Thoracic aorta endothelial cell (primary cell): ENCODE measurements around the gene ANKS4B. TPM values are rescaled to one million over a fixed set of nuclear protein-coding genes. Genes with fewer than 3 reads are reported as not detected.

Experiments used
- total RNA-seq: library from RNA; depleted of rRNA; stranded (reverse); fragments of >200 nt; gene quantifications from 2 replicates; pipeline ENCODE4 v1.2.3, GENCODE V29; 2012

Gene ANKS4B, protein sequence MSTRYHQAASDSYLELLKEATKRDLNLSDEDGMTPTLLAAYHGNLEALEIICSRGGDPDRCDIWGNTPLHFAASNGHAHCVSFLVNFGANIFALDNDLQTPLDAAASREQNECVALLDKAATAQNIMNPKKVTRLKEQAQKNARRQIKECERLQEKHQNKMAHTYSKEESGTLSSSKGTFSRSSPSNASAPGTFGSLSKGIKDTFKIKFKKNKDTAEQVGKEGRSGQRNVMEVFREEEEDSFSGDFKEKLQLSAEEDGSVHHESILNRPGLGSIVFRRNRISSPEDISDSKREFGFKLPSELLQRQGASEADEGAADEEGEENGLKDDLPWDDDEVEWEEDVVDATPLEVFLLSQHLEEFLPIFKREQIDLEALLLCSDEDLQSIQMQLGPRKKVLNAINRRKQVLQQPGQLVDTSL
- total RNA-seq: not detected in 2 replicates

DNA sequence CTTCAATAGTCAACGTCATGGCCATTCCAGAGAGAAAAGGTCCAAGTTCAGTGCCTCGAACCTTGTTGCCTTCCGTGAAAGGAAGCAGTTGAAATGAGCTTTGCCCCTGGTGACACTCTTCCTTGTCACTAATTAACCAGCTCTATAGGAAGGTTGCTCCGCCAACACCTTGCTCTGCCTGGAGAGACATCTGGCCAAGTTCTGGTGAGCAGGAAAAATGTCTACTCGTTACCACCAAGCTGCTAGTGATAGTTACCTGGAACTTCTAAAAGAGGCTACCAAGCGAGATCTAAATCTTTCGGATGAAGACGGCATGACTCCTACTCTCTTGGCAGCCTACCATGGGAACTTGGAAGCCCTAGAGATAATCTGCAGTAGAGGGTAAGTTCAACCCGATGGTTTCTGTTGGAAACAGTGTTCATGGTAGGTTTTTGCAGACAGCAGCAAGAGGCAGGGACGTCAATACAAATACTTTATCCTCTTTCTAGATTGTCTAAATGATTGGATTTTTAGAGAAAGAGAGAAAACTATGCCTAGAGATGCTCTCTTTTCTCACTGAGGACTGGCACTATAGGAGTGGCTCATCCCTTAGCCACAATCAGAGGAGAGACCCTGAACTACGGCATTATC lies at the start of gene ANKS4B:
Gene ANKS4B, plus strand, starts transcription at position 179 of the 630 bp plus-strand sequence. Its CDS starts 39 bp downstream, at position 218.

DNA sequence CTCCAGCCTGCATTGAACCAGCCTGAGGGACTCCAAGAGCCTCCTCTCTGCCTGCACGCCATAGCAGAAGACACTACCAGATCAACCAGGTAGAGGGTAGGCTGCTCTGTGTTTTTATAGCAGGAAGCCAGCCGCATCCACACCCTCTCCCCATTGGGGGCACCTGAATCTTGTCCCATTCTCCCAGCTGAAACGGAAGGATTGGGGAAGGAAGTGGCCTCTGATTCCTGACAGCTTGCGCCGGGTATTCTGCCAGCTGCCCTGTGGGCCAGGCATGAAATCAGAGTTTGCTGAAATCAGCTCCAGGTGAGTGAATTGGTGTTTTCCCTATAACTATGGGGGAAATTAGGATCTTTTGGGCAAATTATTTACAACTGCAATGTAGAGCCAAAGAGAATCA lies 22.0 kb upstream of the ANKS4B start, which contains the start of gene ZP2:
Gene ZP2, minus strand, starts transcription at position 89 of the 400 bp plus-strand sequence. Its CDS starts 27 bp downstream, at position 62.

DNA sequence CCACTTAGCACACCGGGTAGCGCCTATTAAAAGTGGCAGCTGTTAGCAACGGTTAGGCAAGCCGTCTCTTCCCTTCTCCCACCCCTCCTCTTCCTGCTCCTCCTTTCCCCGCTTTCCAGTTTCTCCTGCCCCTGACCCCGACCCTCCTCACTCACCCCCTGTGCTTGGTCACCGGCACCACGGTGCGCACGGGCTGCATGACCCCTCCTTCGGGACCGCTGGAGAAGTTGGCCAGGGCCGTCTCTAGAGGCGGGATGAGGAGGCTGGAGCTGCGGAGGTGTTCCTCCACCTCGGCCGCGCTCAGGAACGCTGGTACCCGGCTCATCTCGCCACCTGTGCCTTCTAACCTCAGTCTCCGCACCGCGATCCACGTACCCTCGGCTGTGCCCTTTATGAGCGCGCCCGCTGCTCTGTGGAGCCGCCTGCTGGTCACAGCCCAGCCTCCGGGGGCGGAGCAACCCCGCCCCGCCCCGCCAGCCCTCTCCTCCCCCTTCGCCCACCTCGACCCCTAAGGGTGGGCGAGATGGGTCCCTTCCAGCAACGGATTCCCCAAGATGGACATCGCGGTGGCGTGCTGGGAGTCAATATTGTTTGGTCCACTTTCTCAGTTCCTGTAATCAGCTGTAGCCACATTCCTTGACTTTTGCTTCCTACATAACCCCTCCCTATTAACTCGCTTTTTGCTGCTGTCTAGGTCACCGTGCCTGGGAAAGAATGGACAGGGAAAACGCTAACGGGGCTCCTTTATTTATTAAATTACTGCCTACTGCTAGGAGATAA lies 44.6 kb downstream of the ANKS4B start, which contains the start of gene CRYM:
Gene CRYM, minus strand, starts transcription at position 364 of the 780 bp plus-strand sequence. Its CDS starts 39 bp downstream, at position 325.

Other genes with a start within 250 kb of the ANKS4B start
- under 0.01 and 0.07 TPM in 2 replicates for gene DNAH3, start 82.9 kb upstream of the ANKS4B start, total RNA-seq
- gene LDAF1, start 75.0 kb upstream of the ANKS4B start, total RNA-seq: 21.4 and 28.3 TPM in 2 replicates
- gene ZP2, start 22.1 kb upstream of the ANKS4B start, total RNA-seq: not detected in 2 replicates
- gene CRYM, start 44.6 kb downstream of the ANKS4B start, total RNA-seq: not detected in 2 replicates